HEK293 (cell line): Measurements from ENCODE around the gene MDGA2.

Source experiments
- CTCF ChIA-PET: fragments of 350-600 bp; formaldehyde crosslinking; extraction: SDS; loops from one replicate; lab custom pipeline; 2021; ENCODE audit warnings: antibody characterized with exemption; lab: Yijun Ruan, JAX
- POLR2A ChIA-PET: fragments of 300-600 bp; formaldehyde crosslinking; extraction: SDS; loops from one replicate; lab custom pipeline; 2020; ENCODE audit warnings: antibody characterized with exemption, inconsistent platforms; lab: Yijun Ruan, JAX
- H3K27ac ChIP-seq: fragments of 200-500 bp; sonication (Bioruptor generic); 2 replicates; pipeline ENCODE4 v1.5.1; 2014; ENCODE audit warnings: low read depth, low read length, control low read depth, inconsistent platforms; ENCODE audit errors: extremely low read depth
- H3K36me3 ChIP-seq, 2 experiments: fragments of 200-500 bp in 1 of 2; sonication (Bioruptor generic) in 1 of 2; 1 replicate in 1 of 2; 2 replicates in 1 of 2; pipeline ENCODE4 v1.5.1; 2014 to 2017; ENCODE audit warnings: inconsistent platforms in 2 of 2, low read length in 2 of 2; ENCODE audit not compliant: control insufficient read depth in 2 of 2, insufficient read depth in 1 of 2
- H3K4me1 ChIP-seq: fragments of 200-500 bp; sonication (Bioruptor generic); 2 replicates; pipeline ENCODE4 v1.5.1; 2014; ENCODE audit warnings: mild to moderate bottlenecking, low read length, inconsistent platforms; ENCODE audit not compliant: control insufficient read depth, insufficient read depth
- H3K4me3 ChIP-seq: 2 replicates; pipeline ENCODE4 v1.5.1; 2011; ENCODE audit warnings: low read depth, mild to moderate bottlenecking, control low read depth, low read length, moderate library complexity
- H3K9me3 ChIP-seq: fragments of 200-500 bp; sonication (Bioruptor generic); 2 replicates; pipeline ENCODE4 v1.5.1; 2014; ENCODE audit warnings: low read depth, low read length, inconsistent platforms; ENCODE audit not compliant: control insufficient read depth, insufficient read depth
- FEZF1 ChIP-seq: fragments of 450-650 bp; formaldehyde crosslinking; IDR thresholded peaks from 2 replicates; pipeline ENCODE4 v1.5.1; 2016; ENCODE audit warnings: missing biosample characterization, missing genetic modification characterization
- KLF9 ChIP-seq: fragments of 450-650 bp; formaldehyde crosslinking; IDR thresholded peaks from 2 replicates; pipeline ENCODE4 v1.5.1; 2016; ENCODE audit warnings: missing biosample characterization, missing genetic modification characterization, low read depth
- ZFP3 ChIP-seq: fragments of 450-650 bp; formaldehyde crosslinking; IDR thresholded peaks from 2 replicates; pipeline ENCODE4 v1.5.1; 2016; ENCODE audit warnings: low read depth, missing biosample characterization, missing genetic modification characterization
- ZNF112 ChIP-seq: fragments of 450-650 bp; formaldehyde crosslinking; IDR thresholded peaks from 2 replicates; pipeline ENCODE4 v1.5.0; 2017; ENCODE audit warnings: missing biosample characterization, missing genetic modification characterization
- ZNF121 ChIP-seq: fragments of 450-650 bp; formaldehyde crosslinking; IDR thresholded peaks from 2 replicates; pipeline ENCODE4 v1.5.1; 2016; ENCODE audit warnings: missing biosample characterization, missing genetic modification characterization
- ZNF169 ChIP-seq: fragments of 450-650 bp; formaldehyde crosslinking; IDR thresholded peaks from 2 replicates; pipeline ENCODE4 v1.5.1; 2016; ENCODE audit warnings: missing biosample characterization, missing genetic modification characterization
- ZNF174 ChIP-seq: fragments of 450-650 bp; formaldehyde crosslinking; IDR thresholded peaks from 2 replicates; pipeline ENCODE4 v1.5.0; 2017; ENCODE audit warnings: missing biosample characterization, mild to moderate bottlenecking, missing genetic modification characterization
- ZNF239 ChIP-seq: fragments of 450-650 bp; formaldehyde crosslinking; IDR thresholded peaks from 2 replicates; pipeline ENCODE4 v1.5.1; 2016; ENCODE audit warnings: missing biosample characterization, missing genetic modification characterization
- ZNF423 ChIP-seq: fragments of 450-650 bp; formaldehyde crosslinking; IDR thresholded peaks from 2 replicates; pipeline ENCODE4 v1.5.1; 2016; ENCODE audit warnings: missing biosample characterization, missing genetic modification characterization
- ZNF433 ChIP-seq: fragments of 450-650 bp; formaldehyde crosslinking; IDR thresholded peaks from 2 replicates; pipeline ENCODE4 v1.5.1; 2016; ENCODE audit warnings: missing biosample characterization, missing genetic modification characterization, low read depth
- ZNF530 ChIP-seq: fragments of 450-650 bp; formaldehyde crosslinking; IDR thresholded peaks from 2 replicates; pipeline ENCODE4 v1.5.1; 2016; ENCODE audit warnings: low read depth, missing biosample characterization, missing genetic modification characterization
- ZNF544 ChIP-seq: fragments of 450-650 bp; formaldehyde crosslinking; IDR thresholded peaks from 2 replicates; pipeline ENCODE4 v1.5.0; 2017; ENCODE audit warnings: missing biosample characterization, missing genetic modification characterization
- ZNF558 ChIP-seq: fragments of 450-650 bp; formaldehyde crosslinking; IDR thresholded peaks from 2 replicates; pipeline ENCODE4 v1.5.1; 2016; ENCODE audit warnings: missing biosample characterization, missing genetic modification characterization
- ZNF610 ChIP-seq: fragments of 450-650 bp; formaldehyde crosslinking; IDR thresholded peaks from 2 replicates; pipeline ENCODE4 v1.5.1; 2016; ENCODE audit warnings: missing biosample characterization, missing genetic modification characterization, borderline replicate concordance
- ZNF658 ChIP-seq: fragments of 450-650 bp; formaldehyde crosslinking; IDR thresholded peaks from 2 replicates; pipeline ENCODE4; 2016; ENCODE audit warnings: missing biosample characterization, missing genetic modification characterization
- ZNF792 ChIP-seq: fragments of 450-650 bp; formaldehyde crosslinking; IDR thresholded peaks from 2 replicates; pipeline ENCODE4 v1.5.1; 2016; ENCODE audit warnings: missing biosample characterization, missing genetic modification characterization
- TF ChIP-seq, protein P1 (sequence below): fragments of 450-650 bp; formaldehyde crosslinking; IDR thresholded peaks from 2 replicates; pipeline ENCODE4 v1.5.1; 2016; ENCODE audit warnings: missing biosample characterization, missing genetic modification characterization
- TF ChIP-seq, protein P2 (sequence below): fragments of 450-650 bp; formaldehyde crosslinking; IDR thresholded peaks from 2 replicates; pipeline ENCODE4 v1.5.1; 2016; ENCODE audit warnings: missing biosample characterization, missing genetic modification characterization
- TF ChIP-seq, protein P3 (sequence below): fragments of 450-650 bp; formaldehyde crosslinking; IDR thresholded peaks from 2 replicates; pipeline ENCODE4; 2016; ENCODE audit warnings: missing biosample characterization, missing genetic modification characterization
- TF ChIP-seq, protein P4 (sequence below): fragments of 450-650 bp; formaldehyde crosslinking; IDR thresholded peaks from 2 replicates; pipeline ENCODE4 v1.5.0; 2017; ENCODE audit warnings: missing biosample characterization, missing genetic modification characterization, borderline replicate concordance
- TF ChIP-seq, protein P5 (sequence below): fragments of 450-650 bp; formaldehyde crosslinking; IDR thresholded peaks from 2 replicates; pipeline ENCODE4 v1.5.1; 2016; ENCODE audit warnings: missing biosample characterization, missing genetic modification characterization

Gene MDGA2

DNA sequence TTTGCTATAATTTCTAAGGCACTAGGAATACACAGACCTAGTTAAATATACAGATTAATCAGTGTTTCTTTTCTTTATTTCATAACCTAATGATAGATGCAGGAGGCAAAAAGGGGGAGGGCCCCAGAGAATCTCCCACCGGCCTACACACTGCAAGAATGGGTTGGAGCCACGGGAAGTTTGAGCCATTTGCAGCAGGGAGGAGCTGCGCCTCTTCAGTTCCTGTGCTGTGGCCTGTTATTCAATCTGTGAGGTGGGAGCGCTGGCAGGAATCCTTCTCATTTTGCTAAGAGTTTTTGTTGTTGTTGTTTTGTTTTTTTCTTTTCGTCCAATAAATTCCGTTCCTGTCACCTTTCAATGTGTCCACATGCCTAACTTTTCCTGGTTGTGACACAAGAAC lies 772.6 kb downstream of the MDGA2 start:
- Histone ChIP-seq H3K4me1 (no peaks in the 10 kb centered on the region), H3K27ac (no peak overlapping the region), H3K9me3 (no peaks in the 10 kb centered on the region), H3K4me3 (no peak overlapping the region), H3K36me3 (no peaks in the 10 kb centered on the region)
- CTCF ChIA-PET = no interaction called here
- no peak for TF ChIP-seq ZNF558 (tag by site-specific recombination)
- TF ChIP-seq, protein P1, sequence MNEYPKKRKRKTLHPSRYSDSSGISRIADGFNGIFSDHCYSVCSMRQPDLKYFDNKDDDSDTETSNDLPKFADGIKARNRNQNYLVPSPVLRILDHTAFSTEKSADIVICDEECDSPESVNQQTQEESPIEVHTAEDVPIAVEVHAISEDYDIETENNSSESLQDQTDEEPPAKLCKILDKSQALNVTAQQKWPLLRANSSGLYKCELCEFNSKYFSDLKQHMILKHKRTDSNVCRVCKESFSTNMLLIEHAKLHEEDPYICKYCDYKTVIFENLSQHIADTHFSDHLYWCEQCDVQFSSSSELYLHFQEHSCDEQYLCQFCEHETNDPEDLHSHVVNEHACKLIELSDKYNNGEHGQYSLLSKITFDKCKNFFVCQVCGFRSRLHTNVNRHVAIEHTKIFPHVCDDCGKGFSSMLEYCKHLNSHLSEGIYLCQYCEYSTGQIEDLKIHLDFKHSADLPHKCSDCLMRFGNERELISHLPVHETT = no peak
- TF ChIP-seq ZNF174 = no peak
- no peak for TF ChIP-seq ZNF610 (tag by site-specific recombination)
- no peak for TF ChIP-seq ZNF792 (tag by site-specific recombination)
- no peak for TF ChIP-seq KLF9 (tag by site-specific recombination)
- no peak for TF ChIP-seq ZNF544 (tag by site-specific recombination)
- POLR2A ChIA-PET = no interaction called here

DNA sequence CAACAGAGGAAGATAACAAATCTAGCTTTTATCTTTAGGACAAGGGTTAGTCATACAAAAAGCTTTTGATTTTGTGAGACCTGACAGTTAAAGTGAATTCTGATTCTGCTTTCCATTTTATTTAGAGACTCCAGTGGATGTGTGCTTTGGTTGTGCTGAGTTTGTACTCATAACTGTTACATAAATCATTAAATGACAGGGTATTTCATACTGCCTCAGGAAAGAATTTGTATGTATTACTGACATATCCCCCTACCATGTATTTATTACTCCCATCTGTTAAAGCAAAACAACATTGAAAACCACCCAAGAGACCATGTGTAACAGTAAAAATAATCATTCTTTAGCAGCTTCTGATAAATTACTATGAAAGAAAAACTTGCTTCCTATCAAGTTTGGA lies 780.9 kb downstream of the MDGA2 start:
- no peak overlapping the region for H3K4me3 ChIP-seq
- no peaks in the 10 kb centered on the region for H3K9me3 ChIP-seq
- no peaks in the 10 kb centered on the region for H3K4me1 ChIP-seq
- H3K36me3 ChIP-seq = no peaks in the 10 kb centered on the region
- POLR2A ChIA-PET = no interaction called here
- H3K27ac ChIP-seq = no peak overlapping the region
- TF ChIP-seq, protein P2, sequence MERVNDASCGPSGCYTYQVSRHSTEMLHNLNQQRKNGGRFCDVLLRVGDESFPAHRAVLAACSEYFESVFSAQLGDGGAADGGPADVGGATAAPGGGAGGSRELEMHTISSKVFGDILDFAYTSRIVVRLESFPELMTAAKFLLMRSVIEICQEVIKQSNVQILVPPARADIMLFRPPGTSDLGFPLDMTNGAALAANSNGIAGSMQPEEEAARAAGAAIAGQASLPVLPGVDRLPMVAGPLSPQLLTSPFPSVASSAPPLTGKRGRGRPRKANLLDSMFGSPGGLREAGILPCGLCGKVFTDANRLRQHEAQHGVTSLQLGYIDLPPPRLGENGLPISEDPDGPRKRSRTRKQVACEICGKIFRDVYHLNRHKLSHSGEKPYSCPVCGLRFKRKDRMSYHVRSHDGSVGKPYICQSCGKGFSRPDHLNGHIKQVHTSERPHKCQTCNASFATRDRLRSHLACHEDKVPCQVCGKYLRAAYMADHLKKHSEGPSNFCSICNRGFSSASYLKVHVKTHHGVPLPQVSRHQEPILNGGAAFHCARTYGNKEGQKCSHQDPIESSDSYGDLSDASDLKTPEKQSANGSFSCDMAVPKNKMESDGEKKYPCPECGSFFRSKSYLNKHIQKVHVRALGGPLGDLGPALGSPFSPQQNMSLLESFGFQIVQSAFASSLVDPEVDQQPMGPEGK = no peak
- TF ChIP-seq ZNF423 (tag by site-specific recombination) = no peak
- no peak for TF ChIP-seq ZNF239
- TF ChIP-seq ZFP3 (tag by site-specific recombination) = no peak
- no peak for TF ChIP-seq ZNF433 (tag by site-specific recombination)
- TF ChIP-seq, protein P3, sequence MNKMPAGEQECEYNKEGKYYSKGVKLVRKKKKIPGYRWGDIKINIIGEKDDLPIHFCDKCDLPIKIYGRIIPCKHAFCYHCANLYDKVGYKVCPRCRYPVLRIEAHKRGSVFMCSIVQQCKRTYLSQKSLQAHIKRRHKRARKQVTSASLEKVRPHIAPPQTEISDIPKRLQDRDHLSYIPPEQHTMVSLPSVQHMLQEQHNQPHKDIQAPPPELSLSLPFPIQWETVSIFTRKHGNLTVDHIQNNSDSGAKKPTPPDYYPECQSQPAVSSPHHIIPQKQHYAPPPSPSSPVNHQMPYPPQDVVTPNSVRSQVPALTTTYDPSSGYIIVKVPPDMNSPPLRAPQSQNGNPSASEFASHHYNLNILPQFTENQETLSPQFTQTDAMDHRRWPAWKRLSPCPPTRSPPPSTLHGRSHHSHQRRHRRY (tag by site-specific recombination) = no peak
- TF ChIP-seq FEZF1 (tag by site-specific recombination) = no peak
- no peak for TF ChIP-seq KLF9 (tag by site-specific recombination)
- TF ChIP-seq ZNF530 = no peak
- TF ChIP-seq ZNF169 = no peak
- no peak for TF ChIP-seq ZNF112
- TF ChIP-seq ZNF121 (tag by site-specific recombination) = no peak
- TF ChIP-seq, protein P4, sequence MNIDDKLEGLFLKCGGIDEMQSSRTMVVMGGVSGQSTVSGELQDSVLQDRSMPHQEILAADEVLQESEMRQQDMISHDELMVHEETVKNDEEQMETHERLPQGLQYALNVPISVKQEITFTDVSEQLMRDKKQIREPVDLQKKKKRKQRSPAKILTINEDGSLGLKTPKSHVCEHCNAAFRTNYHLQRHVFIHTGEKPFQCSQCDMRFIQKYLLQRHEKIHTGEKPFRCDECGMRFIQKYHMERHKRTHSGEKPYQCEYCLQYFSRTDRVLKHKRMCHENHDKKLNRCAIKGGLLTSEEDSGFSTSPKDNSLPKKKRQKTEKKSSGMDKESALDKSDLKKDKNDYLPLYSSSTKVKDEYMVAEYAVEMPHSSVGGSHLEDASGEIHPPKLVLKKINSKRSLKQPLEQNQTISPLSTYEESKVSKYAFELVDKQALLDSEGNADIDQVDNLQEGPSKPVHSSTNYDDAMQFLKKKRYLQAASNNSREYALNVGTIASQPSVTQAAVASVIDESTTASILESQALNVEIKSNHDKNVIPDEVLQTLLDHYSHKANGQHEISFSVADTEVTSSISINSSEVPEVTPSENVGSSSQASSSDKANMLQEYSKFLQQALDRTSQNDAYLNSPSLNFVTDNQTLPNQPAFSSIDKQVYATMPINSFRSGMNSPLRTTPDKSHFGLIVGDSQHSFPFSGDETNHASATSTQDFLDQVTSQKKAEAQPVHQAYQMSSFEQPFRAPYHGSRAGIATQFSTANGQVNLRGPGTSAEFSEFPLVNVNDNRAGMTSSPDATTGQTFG (tag by site-specific recombination) = no peak
- TF ChIP-seq, protein P5, sequence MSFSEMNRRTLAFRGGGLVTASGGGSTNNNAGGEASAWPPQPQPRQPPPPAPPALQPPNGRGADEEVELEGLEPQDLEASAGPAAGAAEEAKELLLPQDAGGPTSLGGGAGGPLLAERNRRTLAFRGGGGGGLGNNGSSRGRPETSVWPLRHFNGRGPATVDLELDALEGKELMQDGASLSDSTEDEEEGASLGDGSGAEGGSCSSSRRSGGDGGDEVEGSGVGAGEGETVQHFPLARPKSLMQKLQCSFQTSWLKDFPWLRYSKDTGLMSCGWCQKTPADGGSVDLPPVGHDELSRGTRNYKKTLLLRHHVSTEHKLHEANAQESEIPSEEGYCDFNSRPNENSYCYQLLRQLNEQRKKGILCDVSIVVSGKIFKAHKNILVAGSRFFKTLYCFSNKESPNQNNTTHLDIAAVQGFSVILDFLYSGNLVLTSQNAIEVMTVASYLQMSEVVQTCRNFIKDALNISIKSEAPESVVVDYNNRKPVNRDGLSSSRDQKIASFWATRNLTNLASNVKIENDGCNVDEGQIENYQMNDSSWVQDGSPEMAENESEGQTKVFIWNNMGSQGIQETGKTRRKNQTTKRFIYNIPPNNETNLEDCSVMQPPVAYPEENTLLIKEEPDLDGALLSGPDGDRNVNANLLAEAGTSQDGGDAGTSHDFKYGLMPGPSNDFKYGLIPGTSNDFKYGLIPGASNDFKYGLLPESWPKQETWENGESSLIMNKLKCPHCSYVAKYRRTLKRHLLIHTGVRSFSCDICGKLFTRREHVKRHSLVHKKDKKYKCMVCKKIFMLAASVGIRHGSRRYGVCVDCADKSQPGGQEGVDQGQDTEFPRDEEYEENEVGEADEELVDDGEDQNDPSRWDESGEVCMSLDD = no peak
- TF ChIP-seq ZNF658 = no peak
- CTCF ChIA-PET = no interaction called here
